GM23338 (cell line): ENCODE results near the gene CFAP251. TPM values are rescaled to one million over a fixed set of nuclear protein-coding genes. Genes with fewer than 3 reads are reported as not detected.

ENCODE experiments used
- ATAC-seq: fragments of 200-7000 bp; cut with Tn5 transposase; 3 replicates; pipeline ENCODE4 v1.9.1; 2020
- DNase-seq: peaks from one replicate; pipeline ENCODE4 v3.0.0-alpha.2; 2015; ENCODE audit warnings: low spot score
- H2AFZ ChIP-seq: fragments of 200-600 bp; sonication (generic); 2 replicates; pipeline ENCODE4 v1.8.0; 2016; ENCODE audit warnings: antibody characterized with exemption, mild to moderate bottlenecking, moderate library complexity
- H3F3A ChIP-seq: fragments of 200-600 bp; sonication (generic); replicated peaks from 2 replicates; pipeline ENCODE4 v1.8.0; 2017; ENCODE audit warnings: antibody characterized with exemption, mixed run types, low read depth
- H3K27ac ChIP-seq: fragments of 200-600 bp; sonication (generic); 2 replicates; pipeline ENCODE4 v1.6.1; 2016; ENCODE audit warnings: low read depth
- H3K27me3 ChIP-seq: fragments of 200-600 bp; sonication (generic); 2 replicates; pipeline ENCODE4 v1.8.0; 2016; ENCODE audit warnings: mild to moderate bottlenecking, mixed run types, moderate library complexity; ENCODE audit not compliant: insufficient read depth
- H3K36me3 ChIP-seq: fragments of 200-600 bp; sonication (generic); 2 replicates; pipeline ENCODE4 v1.8.0; 2016; ENCODE audit warnings: mild to moderate bottlenecking; ENCODE audit not compliant: insufficient read depth
- H3K4me1 ChIP-seq: fragments of 200-600 bp; sonication (generic); 2 replicates; pipeline ENCODE4 v1.8.0; 2016; ENCODE audit warnings: mild to moderate bottlenecking, moderate library complexity; ENCODE audit not compliant: insufficient read depth
- H3K4me2 ChIP-seq: fragments of 200-600 bp; sonication (generic); 2 replicates; pipeline ENCODE4 v1.7.1; 2017; ENCODE audit warnings: mixed run types
- H3K4me3 ChIP-seq: fragments of 200-600 bp; sonication (generic); 2 replicates; pipeline ENCODE4 v1.6.1; 2016; ENCODE audit warnings: mixed run types
- H3K79me2 ChIP-seq: fragments of 200-600 bp; sonication (generic); replicated peaks from 2 replicates; pipeline ENCODE4 v1.8.0; 2017; ENCODE audit warnings: mild to moderate bottlenecking; ENCODE audit not compliant: insufficient read depth
- H3K9me2 ChIP-seq: fragments of 200-600 bp; sonication (generic); 2 replicates; pipeline ENCODE4 v1.8.0; 2017; ENCODE audit not compliant: insufficient read depth
- H4K20me1 ChIP-seq: fragments of 200-600 bp; sonication (generic); replicated peaks from 2 replicates; pipeline ENCODE4 v1.8.0; 2017; ENCODE audit warnings: mild to moderate bottlenecking; ENCODE audit not compliant: insufficient read depth
- H3K27ac Mint-ChIP-seq: 2 replicates; pipeline ENCODE4 v1.8.0; 2020; ENCODE audit warnings: inconsistent platforms, mild to moderate bottlenecking, moderate library complexity, mixed read lengths
- H3K27me3 Mint-ChIP-seq: 3 replicates; pipeline ENCODE4 v1.8.0; 2022; ENCODE audit warnings: low read depth, mild to moderate bottlenecking, moderate library complexity, mixed read lengths, inconsistent platforms; ENCODE audit not compliant: insufficient read depth, poor library complexity
- H3K36me3 Mint-ChIP-seq: 3 replicates; pipeline ENCODE4 v1.8.0; 2021; ENCODE audit warnings: low read depth, mild to moderate bottlenecking, inconsistent platforms, moderate library complexity, mixed read lengths
- H3K4me1 Mint-ChIP-seq: 3 replicates; pipeline ENCODE4 v1.8.0; 2020; ENCODE audit warnings: mild to moderate bottlenecking, inconsistent platforms, mixed read lengths
- H3K4me3 Mint-ChIP-seq: 3 replicates; pipeline ENCODE4 v1.8.0; 2021; ENCODE audit warnings: moderate library complexity, mild to moderate bottlenecking, inconsistent platforms, mixed read lengths
- H3K9me3 Mint-ChIP-seq: 3 replicates; pipeline ENCODE4 v1.8.0; 2020; ENCODE audit warnings: moderate library complexity, mild to moderate bottlenecking, inconsistent platforms, mixed read lengths
- CREB1 ChIP-seq: fragments of 250-450 bp; sonication (Bioruptor Pico); IDR thresholded peaks from 2 replicates; pipeline ENCODE4 v1.5.0; 2020; ENCODE audit warnings: low read depth, mild to moderate bottlenecking, moderate library complexity
- EZH2 ChIP-seq: fragments of 200-600 bp; sonication (generic); IDR thresholded peaks from one replicate; pipeline ENCODE4 v1.8.0; 2017; ENCODE audit warnings: antibody characterized with exemption, mild to moderate bottlenecking, low read depth; ENCODE audit not compliant: unreplicated experiment
- EZH2phosphoT487 ChIP-seq: fragments of 200-600 bp; sonication (generic); IDR thresholded peaks from one replicate; pipeline ENCODE4 v1.8.1; 2018; ENCODE audit warnings: antibody characterized with exemption; ENCODE audit not compliant: unreplicated experiment
- JUNB ChIP-seq: IDR thresholded peaks from one replicate; pipeline ENCODE4 v1.6.1; 2016; ENCODE audit warnings: antibody characterized with exemption; ENCODE audit not compliant: unreplicated experiment
- NANOG ChIP-seq: IDR thresholded peaks from 2 replicates; pipeline ENCODE4 v1.6.1; 2016; ENCODE audit warnings: antibody characterized with exemption, borderline replicate concordance
- POLR2AphosphoS5 ChIP-seq: IDR thresholded peaks from 2 replicates; pipeline ENCODE4 v1.6.1; 2016; ENCODE audit warnings: antibody characterized with exemption, low read depth
- REST ChIP-seq: IDR thresholded peaks from one replicate; pipeline ENCODE4 v1.6.1; 2018; ENCODE audit warnings: antibody characterized with exemption; ENCODE audit not compliant: unreplicated experiment
- STAT1 ChIP-seq: IDR thresholded peaks from one replicate; pipeline ENCODE4 v1.6.1; 2016; ENCODE audit warnings: antibody characterized with exemption; ENCODE audit not compliant: unreplicated experiment
- ZNF114 ChIP-seq: fragments of 250-450 bp; sonication (Bioruptor Pico); IDR thresholded peaks from 2 replicates; pipeline ENCODE4 v1.5.0; 2020; ENCODE audit warnings: mild to moderate bottlenecking, moderate library complexity
- ZNF331 ChIP-seq: fragments of 250-450 bp; sonication (Bioruptor Pico); IDR thresholded peaks from 2 replicates; pipeline ENCODE4 v1.5.0; 2020; ENCODE audit warnings: low read depth, mild to moderate bottlenecking, moderate library complexity
- polyA plus RNA-seq: library from polyadenylated mRNA; unstranded; fragments of >200 nt; fragmentation: Nextera tagmentation; extraction: Ambion mirVana; gene quantifications from 2 replicates; pipeline ENCODE4 v1.2.1, GENCODE V29; 2016
- total RNA-seq: library from RNA; depleted of rRNA; stranded (reverse); fragments of >200 nt; shearing (Covaris generic); gene quantifications from 2 replicates; pipeline ENCODE4 v1.2.3, GENCODE V29; 2014
- TF ChIP-seq, protein P1 (sequence below): IDR thresholded peaks from 2 replicates; pipeline ENCODE4 v1.6.1; 2016; ENCODE audit warnings: antibody characterized with exemption
- TF ChIP-seq, protein P2 (sequence below), 2 experiments: fragments of 200-600 bp in 1 of 2; sonication (generic) in 1 of 2; conservative IDR thresholded peaks; 2 replicates each; pipeline versions ENCODE4 v1.5.1 to v1.6.1; 2016 to 2017; ENCODE audit warnings: antibody characterized with exemption in 2 of 2, low read depth in 2 of 2, mild to moderate bottlenecking in 2 of 2, moderate library complexity in 1 of 2
- TF ChIP-seq, protein P3 (sequence below): fragments of 250-450 bp; sonication (Bioruptor Pico); IDR thresholded peaks from 2 replicates; pipeline ENCODE4 v1.5.0; 2020; ENCODE audit warnings: mild to moderate bottlenecking, moderate library complexity

CFAP251 gene
- total and polyA plus RNA-seq, 2 experiments from 2014 or later, result 1.4 to 2.5 TPM

DNA sequence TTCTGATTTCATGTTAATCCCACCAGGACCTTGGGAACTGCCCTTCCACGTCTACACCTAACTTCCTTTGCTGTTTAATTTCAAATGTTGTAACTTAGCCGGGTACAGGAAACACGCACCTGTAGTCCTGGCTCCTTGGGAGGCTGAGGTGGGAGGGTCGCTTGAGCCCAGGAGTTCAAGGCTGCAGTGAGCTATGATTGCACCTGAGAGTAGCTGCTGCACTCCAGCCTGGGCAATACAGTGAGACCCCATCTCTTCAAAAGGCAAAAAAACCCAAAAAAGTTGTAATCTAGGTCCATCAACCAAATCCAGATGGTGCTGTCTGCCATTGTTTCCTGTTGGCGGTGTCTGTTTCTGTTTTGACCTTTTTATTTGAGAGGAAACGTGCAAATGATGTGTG is 117.8 kb downstream of the CFAP251 start:
- no peaks in the 10 kb centered on the region; the same call in 1 of the 2 replicates for H4K20me1 ChIP-seq
- no peaks in the 10 kb centered on the region for H3K79me2 ChIP-seq
- no peak overlapping the region for H3K4me3 ChIP-seq
- H3F3A ChIP-seq, result peaks cover 3% of the 10 kb centered on the region; the same call in 1 of the 2 replicates
- Mint-ChIP-seq H3K4me3 (no peak overlapping the region), H3K27ac (no peak overlapping the region), H3K9me3 (no peaks in the 10 kb centered on the region; the same call in 2 of the 3 replicates), H3K36me3 (peaks cover 40% of the 10 kb centered on the region), H3K4me1 (peaks cover 5% of the 10 kb centered on the region), H3K27me3 (peaks cover 11% of the 10 kb centered on the region)
- H3K9me2 ChIP-seq, result no peaks in the 10 kb centered on the region
- no peak overlapping the region for H3K4me2 ChIP-seq
- TF ChIP-seq REST (no peak), ZNF114 (no peak), ZNF331 (no peak), STAT1 (no peak), NANOG (no peak), EZH2 (no peak), CREB1 (CRISPR knock-in tag) (no peak), POLR2AphosphoS5 (no peak), JUNB (no peak), EZH2phosphoT487 (no peak)
- TF ChIP-seq, protein P1, sequence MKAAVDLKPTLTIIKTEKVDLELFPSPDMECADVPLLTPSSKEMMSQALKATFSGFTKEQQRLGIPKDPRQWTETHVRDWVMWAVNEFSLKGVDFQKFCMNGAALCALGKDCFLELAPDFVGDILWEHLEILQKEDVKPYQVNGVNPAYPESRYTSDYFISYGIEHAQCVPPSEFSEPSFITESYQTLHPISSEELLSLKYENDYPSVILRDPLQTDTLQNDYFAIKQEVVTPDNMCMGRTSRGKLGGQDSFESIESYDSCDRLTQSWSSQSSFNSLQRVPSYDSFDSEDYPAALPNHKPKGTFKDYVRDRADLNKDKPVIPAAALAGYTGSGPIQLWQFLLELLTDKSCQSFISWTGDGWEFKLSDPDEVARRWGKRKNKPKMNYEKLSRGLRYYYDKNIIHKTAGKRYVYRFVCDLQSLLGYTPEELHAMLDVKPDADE, result no peak
- TF ChIP-seq, protein P2, sequence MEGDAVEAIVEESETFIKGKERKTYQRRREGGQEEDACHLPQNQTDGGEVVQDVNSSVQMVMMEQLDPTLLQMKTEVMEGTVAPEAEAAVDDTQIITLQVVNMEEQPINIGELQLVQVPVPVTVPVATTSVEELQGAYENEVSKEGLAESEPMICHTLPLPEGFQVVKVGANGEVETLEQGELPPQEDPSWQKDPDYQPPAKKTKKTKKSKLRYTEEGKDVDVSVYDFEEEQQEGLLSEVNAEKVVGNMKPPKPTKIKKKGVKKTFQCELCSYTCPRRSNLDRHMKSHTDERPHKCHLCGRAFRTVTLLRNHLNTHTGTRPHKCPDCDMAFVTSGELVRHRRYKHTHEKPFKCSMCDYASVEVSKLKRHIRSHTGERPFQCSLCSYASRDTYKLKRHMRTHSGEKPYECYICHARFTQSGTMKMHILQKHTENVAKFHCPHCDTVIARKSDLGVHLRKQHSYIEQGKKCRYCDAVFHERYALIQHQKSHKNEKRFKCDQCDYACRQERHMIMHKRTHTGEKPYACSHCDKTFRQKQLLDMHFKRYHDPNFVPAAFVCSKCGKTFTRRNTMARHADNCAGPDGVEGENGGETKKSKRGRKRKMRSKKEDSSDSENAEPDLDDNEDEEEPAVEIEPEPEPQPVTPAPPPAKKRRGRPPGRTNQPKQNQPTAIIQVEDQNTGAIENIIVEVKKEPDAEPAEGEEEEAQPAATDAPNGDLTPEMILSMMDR (conservative IDR thresholded peaks at IDR 0.05; ENCODE audit: low read depth in 2 of 2), result no peak
- TF ChIP-seq, protein P3, sequence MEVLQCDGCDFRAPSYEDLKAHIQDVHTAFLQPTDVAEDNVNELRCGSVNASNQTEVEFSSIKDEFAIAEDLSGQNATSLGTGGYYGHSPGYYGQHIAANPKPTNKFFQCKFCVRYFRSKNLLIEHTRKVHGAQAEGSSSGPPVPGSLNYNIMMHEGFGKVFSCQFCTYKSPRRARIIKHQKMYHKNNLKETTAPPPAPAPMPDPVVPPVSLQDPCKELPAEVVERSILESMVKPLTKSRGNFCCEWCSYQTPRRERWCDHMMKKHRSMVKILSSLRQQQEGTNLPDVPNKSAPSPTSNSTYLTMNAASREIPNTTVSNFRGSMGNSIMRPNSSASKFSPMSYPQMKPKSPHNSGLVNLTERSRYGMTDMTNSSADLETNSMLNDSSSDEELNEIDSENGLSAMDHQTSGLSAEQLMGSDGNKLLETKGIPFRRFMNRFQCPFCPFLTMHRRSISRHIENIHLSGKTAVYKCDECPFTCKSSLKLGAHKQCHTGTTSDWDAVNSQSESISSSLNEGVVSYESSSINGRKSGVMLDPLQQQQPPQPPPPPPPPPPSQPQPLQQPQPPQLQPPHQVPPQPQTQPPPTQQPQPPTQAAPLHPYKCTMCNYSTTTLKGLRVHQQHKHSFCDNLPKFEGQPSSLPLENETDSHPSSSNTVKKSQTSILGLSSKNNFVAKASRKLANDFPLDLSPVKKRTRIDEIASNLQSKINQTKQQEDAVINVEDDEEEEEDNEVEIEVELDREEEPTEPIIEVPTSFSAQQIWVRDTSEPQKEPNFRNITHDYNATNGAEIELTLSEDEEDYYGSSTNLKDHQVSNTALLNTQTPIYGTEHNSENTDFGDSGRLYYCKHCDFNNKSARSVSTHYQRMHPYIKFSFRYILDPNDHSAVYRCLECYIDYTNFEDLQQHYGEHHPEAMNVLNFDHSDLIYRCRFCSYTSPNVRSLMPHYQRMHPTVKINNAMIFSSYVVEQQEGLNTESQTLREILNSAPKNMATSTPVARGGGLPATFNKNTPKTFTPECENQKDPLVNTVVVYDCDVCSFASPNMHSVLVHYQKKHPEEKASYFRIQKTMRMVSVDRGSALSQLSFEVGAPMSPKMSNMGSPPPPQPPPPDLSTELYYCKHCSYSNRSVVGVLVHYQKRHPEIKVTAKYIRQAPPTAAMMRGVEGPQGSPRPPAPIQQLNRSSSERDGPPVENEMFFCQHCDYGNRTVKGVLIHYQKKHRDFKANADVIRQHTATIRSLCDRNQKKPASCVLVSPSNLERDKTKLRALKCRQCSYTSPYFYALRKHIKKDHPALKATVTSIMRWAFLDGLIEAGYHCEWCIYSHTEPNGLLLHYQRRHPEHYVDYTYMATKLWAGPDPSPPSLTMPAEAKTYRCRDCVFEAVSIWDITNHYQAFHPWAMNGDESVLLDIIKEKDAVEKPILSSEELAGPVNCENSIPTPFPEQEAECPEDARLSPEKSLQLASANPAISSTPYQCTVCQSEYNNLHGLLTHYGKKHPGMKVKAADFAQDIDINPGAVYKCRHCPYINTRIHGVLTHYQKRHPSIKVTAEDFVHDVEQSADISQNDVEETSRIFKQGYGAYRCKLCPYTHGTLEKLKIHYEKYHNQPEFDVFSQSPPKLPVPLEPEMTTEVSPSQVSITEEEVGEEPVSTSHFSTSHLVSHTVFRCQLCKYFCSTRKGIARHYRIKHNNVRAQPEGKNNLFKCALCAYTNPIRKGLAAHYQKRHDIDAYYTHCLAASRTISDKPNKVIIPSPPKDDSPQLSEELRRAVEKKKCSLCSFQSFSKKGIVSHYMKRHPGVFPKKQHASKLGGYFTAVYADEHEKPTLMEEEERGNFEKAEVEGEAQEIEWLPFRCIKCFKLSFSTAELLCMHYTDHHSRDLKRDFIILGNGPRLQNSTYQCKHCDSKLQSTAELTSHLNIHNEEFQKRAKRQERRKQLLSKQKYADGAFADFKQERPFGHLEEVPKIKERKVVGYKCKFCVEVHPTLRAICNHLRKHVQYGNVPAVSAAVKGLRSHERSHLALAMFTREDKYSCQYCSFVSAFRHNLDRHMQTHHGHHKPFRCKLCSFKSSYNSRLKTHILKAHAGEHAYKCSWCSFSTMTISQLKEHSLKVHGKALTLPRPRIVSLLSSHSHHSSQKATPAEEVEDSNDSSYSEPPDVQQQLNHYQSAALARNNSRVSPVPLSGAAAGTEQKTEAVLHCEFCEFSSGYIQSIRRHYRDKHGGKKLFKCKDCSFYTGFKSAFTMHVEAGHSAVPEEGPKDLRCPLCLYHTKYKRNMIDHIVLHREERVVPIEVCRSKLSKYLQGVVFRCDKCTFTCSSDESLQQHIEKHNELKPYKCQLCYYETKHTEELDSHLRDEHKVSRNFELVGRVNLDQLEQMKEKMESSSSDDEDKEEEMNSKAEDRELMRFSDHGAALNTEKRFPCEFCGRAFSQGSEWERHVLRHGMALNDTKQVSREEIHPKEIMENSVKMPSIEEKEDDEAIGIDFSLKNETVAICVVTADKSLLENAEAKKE, result no peak
- DNase-seq (no peak), ATAC-seq (no peak)
- H3K4me1 ChIP-seq, result no peaks in the 10 kb centered on the region
- H2AFZ ChIP-seq, result no peak overlapping the region
- H3K27ac ChIP-seq, result no peak overlapping the region
- H3K36me3 ChIP-seq, result no peaks in the 10 kb centered on the region
- H3K27me3 ChIP-seq, result no peaks in the 10 kb centered on the region
